GM19463 (cell line): ENCODE data around the gene ZWILCH.

Source experiments
- ATAC-seq: cut with Tn5 transposase; IDR thresholded peaks from one replicate; pipeline ENCODE4 v1.9.1; 2021; ENCODE audit warnings: mild to moderate bottlenecking, moderate library complexity; ENCODE audit not compliant: unreplicated experiment

The ZWILCH gene

GRCh38 chr15:66535056-66535455 lies 29.9 kb downstream of the ZWILCH start:
- no peak for ATAC-seq

- no peak for ATAC-seq
These were observed 37.8 kb downstream of the ZWILCH start for GRCh38 chr15:66542896-66543295.

GRCh38 chr15:66545255-66545654 lies 40.1 kb downstream of the ZWILCH start:
- ATAC-seq, result no peak

GRCh38 chr15:66555685-66556084 lies 50.6 kb downstream of the ZWILCH start:
- no peak for ATAC-seq

- no peak for ATAC-seq
These were observed 53.1 kb downstream of the ZWILCH start for GRCh38 chr15:66558271-66558670.

- ATAC-seq, result no peak
These were observed 55.9 kb downstream of the ZWILCH start for GRCh38 chr15:66560856-66561525.

- ATAC-seq, result no peak
These were observed 58.0 kb downstream of the ZWILCH start for GRCh38 chr15:66563126-66563525.

GRCh38 chr15:66563566-66564110 lies 58.5 kb downstream of the ZWILCH start:
- ATAC-seq, result no peak

GRCh38 chr15:66564136-66565041 lies 59.3 kb downstream of the ZWILCH start:
- no peak for ATAC-seq

- ATAC-seq, result no peak
These were observed 60.1 kb downstream of the ZWILCH start for GRCh38 chr15:66565141-66565641.

- ATAC-seq, result no peak
These were observed 60.6 kb downstream of the ZWILCH start, which contains the start of gene LCTL for GRCh38 chr15:66565741-66566144. TSS of gene LCTL (minus strand) at chr15:66565998. CDS start at chr15:66565365, 633 bp downstream.

GRCh38 chr15:66566963-66567531 lies 61.9 kb downstream of the ZWILCH start:
- ATAC-seq, result no peak

- no peak for ATAC-seq
These were observed 62.8 kb downstream of the ZWILCH start for GRCh38 chr15:66567897-66568296.

- ATAC-seq, result no peak
These were observed 64.5 kb downstream of the ZWILCH start for GRCh38 chr15:66569461-66570137.

GRCh38 chr15:66570327-66570726 lies 65.2 kb downstream of the ZWILCH start:
- no peak for ATAC-seq

- ATAC-seq, result no peak
These were observed 65.8 kb downstream of the ZWILCH start for GRCh38 chr15:66570842-66571478.

- ATAC-seq, result no peak
These were observed 67.0 kb downstream of the ZWILCH start for GRCh38 chr15:66572146-66572545.

GRCh38 chr15:66573348-66573718 lies 68.2 kb downstream of the ZWILCH start:
- no peak for ATAC-seq

GRCh38 chr15:66573719-66574595 lies 68.8 kb downstream of the ZWILCH start:
- no peak for ATAC-seq
